HCT116 (cell line): ENCODE data around the gene GSDMA.

Source experiments
- CTCF ChIP-seq, 3 experiments: fragments of 200-600 bp in 1 of 3; sonication (generic) in 1 of 3; IDR thresholded peaks in 2 of 3; conservative IDR thresholded peaks in 1 of 3; 2 replicates each; pipeline ENCODE4 v1.5.1; 2012 to 2017; ENCODE audit warnings: low read depth in 2 of 3, low read length in 2 of 3, antibody characterized with exemption in 1 of 3, borderline replicate concordance in 1 of 3, control low read depth in 1 of 3, mild to moderate bottlenecking in 1 of 3, mixed read lengths in 1 of 3, mixed run types in 1 of 3, moderate library complexity in 1 of 3; ENCODE audit not compliant: insufficient read depth in 1 of 3
- EZH2 ChIP-seq: fragments of 200-600 bp; sonication (generic); IDR thresholded peaks from 2 replicates; pipeline ENCODE4 v1.6.1; 2017; ENCODE audit warnings: antibody characterized with exemption, mixed run types
- JUND ChIP-seq: IDR thresholded peaks from 2 replicates; pipeline ENCODE4 v1.6.1; 2012
- POLR2A ChIP-seq: IDR thresholded peaks from 2 replicates; pipeline ENCODE4 v1.7.0; 2011; ENCODE audit warnings: borderline replicate concordance; ENCODE audit not compliant: insufficient read depth, insufficient read length; ENCODE audit errors: extremely low read depth
- POLR2AphosphoS5 ChIP-seq: IDR thresholded peaks from 2 replicates; pipeline ENCODE4 v1.6.1; 2011; ENCODE audit warnings: mild to moderate bottlenecking, low read depth, low read length, moderate library complexity
- TF ChIP-seq, protein P1 (sequence below): IDR thresholded peaks from 2 replicates; pipeline ENCODE4 v1.6.1; 2012

DNA sequence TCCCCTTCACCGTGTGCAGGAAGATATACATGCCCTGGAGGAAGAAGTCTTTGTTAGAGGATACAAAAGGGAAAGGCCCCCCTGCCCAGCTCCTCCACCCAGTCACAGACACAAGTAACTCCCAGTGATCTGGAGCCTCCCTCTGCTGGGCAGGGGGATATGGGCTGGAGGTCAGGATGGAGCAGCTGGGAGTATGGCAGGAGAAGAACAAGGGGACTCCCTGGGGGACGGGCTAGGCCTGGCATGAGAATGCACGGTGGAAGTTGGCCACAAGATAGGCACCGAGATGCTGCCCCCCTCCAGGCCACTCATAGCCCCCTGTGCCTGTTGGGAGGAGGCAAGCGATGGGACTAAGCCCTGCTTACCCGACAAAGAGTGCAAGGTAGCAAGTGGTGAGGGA lies 39.6 kb upstream of the GSDMA start:
- no peak for TF ChIP-seq JUND
- no peak for TF ChIP-seq CTCF (IDR thresholded peaks at IDR 0.05 in 2 of 3, conservative IDR thresholded peaks at IDR 0.05 in 1 of 3; ENCODE audit: borderline replicate concordance in 1 of 3, insufficient read depth in 1 of 3, low read depth in 2 of 3, low read length in 2 of 3)
- TF ChIP-seq POLR2A = no peak
- no peak for TF ChIP-seq POLR2AphosphoS5
- TF ChIP-seq EZH2 = no peak
- TF ChIP-seq, protein P1, sequence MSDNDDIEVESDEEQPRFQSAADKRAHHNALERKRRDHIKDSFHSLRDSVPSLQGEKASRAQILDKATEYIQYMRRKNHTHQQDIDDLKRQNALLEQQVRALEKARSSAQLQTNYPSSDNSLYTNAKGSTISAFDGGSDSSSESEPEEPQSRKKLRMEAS = no peak
